Keratinocyte (primary cell): ENCODE measurements around the gene DDX41.

ENCODE experiments used
- EZH2 ChIP-seq: IDR thresholded peaks from one replicate; pipeline ENCODE4 v1.6.1; 2012; ENCODE audit warnings: inconsistent platforms, mild to moderate bottlenecking, low read length, moderate library complexity
- TF ChIP-seq, protein P1 (sequence below), 3 experiments: IDR thresholded peaks in 1 of 3; conservative IDR thresholded peaks in 1 of 3; optimal IDR thresholded peaks in 1 of 3; 2 replicates in 2 of 3; 3 replicates in 1 of 3; pipeline versions ENCODE3 to v1.5.1; 2011; ENCODE audit warnings: low read length in 3 of 3, mild to moderate bottlenecking in 3 of 3, moderate library complexity in 2 of 3, control low read depth in 1 of 3, inconsistent platforms in 1 of 3; ENCODE audit not compliant: insufficient read depth in 2 of 3; ENCODE audit errors: extremely low read depth in 1 of 3

GRCh38 chr5:177499842-177500241 is 16.9 kb downstream of the DDX41 start:
- TF ChIP-seq, protein P1, sequence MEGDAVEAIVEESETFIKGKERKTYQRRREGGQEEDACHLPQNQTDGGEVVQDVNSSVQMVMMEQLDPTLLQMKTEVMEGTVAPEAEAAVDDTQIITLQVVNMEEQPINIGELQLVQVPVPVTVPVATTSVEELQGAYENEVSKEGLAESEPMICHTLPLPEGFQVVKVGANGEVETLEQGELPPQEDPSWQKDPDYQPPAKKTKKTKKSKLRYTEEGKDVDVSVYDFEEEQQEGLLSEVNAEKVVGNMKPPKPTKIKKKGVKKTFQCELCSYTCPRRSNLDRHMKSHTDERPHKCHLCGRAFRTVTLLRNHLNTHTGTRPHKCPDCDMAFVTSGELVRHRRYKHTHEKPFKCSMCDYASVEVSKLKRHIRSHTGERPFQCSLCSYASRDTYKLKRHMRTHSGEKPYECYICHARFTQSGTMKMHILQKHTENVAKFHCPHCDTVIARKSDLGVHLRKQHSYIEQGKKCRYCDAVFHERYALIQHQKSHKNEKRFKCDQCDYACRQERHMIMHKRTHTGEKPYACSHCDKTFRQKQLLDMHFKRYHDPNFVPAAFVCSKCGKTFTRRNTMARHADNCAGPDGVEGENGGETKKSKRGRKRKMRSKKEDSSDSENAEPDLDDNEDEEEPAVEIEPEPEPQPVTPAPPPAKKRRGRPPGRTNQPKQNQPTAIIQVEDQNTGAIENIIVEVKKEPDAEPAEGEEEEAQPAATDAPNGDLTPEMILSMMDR (optimal IDR thresholded peaks at IDR 0.05 in 1 of 3, IDR thresholded peaks at IDR 0.05 in 1 of 3, conservative IDR thresholded peaks at IDR 0.05 in 1 of 3; ENCODE audit: extremely low read depth in 1 of 3, insufficient read depth in 2 of 3, low read length in 3 of 3): no peak
- TF ChIP-seq EZH2: no peak
